ENCODE data around the gene COX4I2. TPM values are rescaled to one million over a fixed set of nuclear protein-coding genes. Genes with fewer than 3 reads are reported as not detected.
"Not testable (repeated sequence)": the region's sequence is repeated elsewhere in the genome, so short reads cannot be mapped to it uniquely, and the experiment has no call there.

The COX4I2 gene
- polyA plus RNA-seq, 6 donors from 2014 or later = 0.64 to 2.8 (median 1.4) TPM; not detected in 2

- ATAC-seq (ENCODE audit: low read depth in 2 of 2) (no peak), DNase-seq (no peak)
- Mint-ChIP-seq H3K27ac (no peak overlapping the region), H3K27me3 (peaks cover 0 to 14% (median 8%) of the 10 kb centered on the region in 3 donors), H3K9me3 (no peaks in the 10 kb centered on the region), H3K4me3 (no peak overlapping the region), H3K4me1 (peaks cover 0 to 7% (median 3%) of the 10 kb centered on the region in 3 donors), H3K36me3 (no peaks in the 10 kb centered on the region)
Measured at GRCh38 chr20:31644701-31645100, 7.0 kb downstream of the COX4I2 start.

- H3K4me1 Mint-ChIP-seq = peaks cover 0 to 22% (median 14%) of the 10 kb centered on the region in 3 donors
- ATAC-seq (ENCODE audit: low read depth in 2 of 2); H3K36me3 Mint-ChIP-seq; DNase-seq; H3K9me3 Mint-ChIP-seq; H3K27me3 Mint-ChIP-seq: not testable (repeated sequence)
- H3K4me3 Mint-ChIP-seq = peak overlapping the region in 1 of 8 donors; percentile 3
- H3K27ac Mint-ChIP-seq = peak overlapping the region in 1 of 6 donors; percentile 38
Measured at GRCh38 chr20:31648104-31648503, 10.4 kb downstream of the COX4I2 start.

GRCh38 chr20:31652917-31653396 is 15.2 kb downstream of the COX4I2 start:
- no peak overlapping the region for H3K4me3 Mint-ChIP-seq
- ATAC-seq (ENCODE audit: low read depth in 2 of 2) = no peak
- H3K4me1 Mint-ChIP-seq = peaks cover 0 to 22% (median 13%) of the 10 kb centered on the region in 3 donors
- H3K27ac Mint-ChIP-seq = peak overlapping the region in 1 of 6 donors; percentile 42
- no peak for DNase-seq
- H3K9me3 Mint-ChIP-seq = no peaks in the 10 kb centered on the region
- no peaks in the 10 kb centered on the region for H3K36me3 Mint-ChIP-seq
- H3K27me3 Mint-ChIP-seq = no peaks in the 10 kb centered on the region

GRCh38 chr20:31653561-31653960 is 15.8 kb downstream of the COX4I2 start:
- DNase-seq (no peak), ATAC-seq (ENCODE audit: low read depth in 2 of 2) (no peak)
- Mint-ChIP-seq H3K4me1 (peaks cover 0 to 22% (median 13%) of the 10 kb centered on the region in 3 donors), H3K4me3 (no peak overlapping the region), H3K36me3 (no peaks in the 10 kb centered on the region), H3K9me3 (no peaks in the 10 kb centered on the region), H3K27me3 (no peaks in the 10 kb centered on the region), H3K27ac (no peak overlapping the region)

- DNase-seq (no peak), ATAC-seq (ENCODE audit: low read depth in 2 of 2) (no peak)
- no peak overlapping the region for H3K27ac Mint-ChIP-seq
- no peaks in the 10 kb centered on the region for H3K36me3 Mint-ChIP-seq
- H3K4me3 Mint-ChIP-seq = no peak overlapping the region
- H3K27me3 Mint-ChIP-seq = no peaks in the 10 kb centered on the region
- H3K9me3 Mint-ChIP-seq = no peaks in the 10 kb centered on the region
- peaks cover 0 to 19% (median 13%) of the 10 kb centered on the region in 3 donors for H3K4me1 Mint-ChIP-seq
Measured at GRCh38 chr20:31654534-31654933, 16.8 kb downstream of the COX4I2 start.

- Mint-ChIP-seq H3K27ac (peak overlapping the region; percentile 34 to 91 (median 78)), H3K9me3 (no peaks in the 10 kb centered on the region), H3K4me1 (peaks cover 25 to 27% (median 25%) of the 10 kb centered on the region in 3 donors), H3K4me3 (peak overlapping the region; percentile 54 to 91 (median 80)), H3K27me3 (no peaks in the 10 kb centered on the region), H3K36me3 (no peaks in the 10 kb centered on the region)
- DNase-seq (peak; percentile 68), ATAC-seq (ENCODE audit: low read depth in 2 of 2) (peak; percentile 90 to 91)
Measured at GRCh38 chr20:31661625-31662371, 24.1 kb downstream of the COX4I2 start.

- Mint-ChIP-seq H3K4me1 (peaks cover 31 to 33% (median 31%) of the 10 kb centered on the region in 3 donors), H3K4me3 (peak overlapping the region; percentile 54 to 91 (median 80)), H3K27ac (peak overlapping the region; percentile 34 to 84 (median 52)), H3K9me3 (no peaks in the 10 kb centered on the region), H3K27me3 (no peaks in the 10 kb centered on the region), H3K36me3 (no peaks in the 10 kb centered on the region)
- DNase-seq (no peak), ATAC-seq (ENCODE audit: low read depth in 2 of 2) (no peak)
Measured at GRCh38 chr20:31662372-31662854, 24.7 kb downstream of the COX4I2 start.

- Mint-ChIP-seq H3K27ac (no peak overlapping the region), H3K4me1 (peaks cover 40 to 41% (median 41%) of the 10 kb centered on the region in 3 donors), H3K27me3 (no peaks in the 10 kb centered on the region), H3K36me3 (no peaks in the 10 kb centered on the region), H3K9me3 (no peaks in the 10 kb centered on the region), H3K4me3 (no peak overlapping the region)
- ATAC-seq (ENCODE audit: low read depth in 2 of 2) (no peak), DNase-seq (no peak)
Measured at GRCh38 chr20:31663524-31663837, 25.8 kb downstream of the COX4I2 start.

- ATAC-seq (ENCODE audit: low read depth in 2 of 2) = no peak
- no peak for DNase-seq
- Mint-ChIP-seq H3K27ac (peak overlapping the region in 3 of 6 donors; percentile 11 to 60 (median 59)), H3K9me3 (no peaks in the 10 kb centered on the region), H3K36me3 (no peaks in the 10 kb centered on the region), H3K27me3 (no peaks in the 10 kb centered on the region), H3K4me3 (no peak overlapping the region), H3K4me1 (peaks cover 40 to 41% (median 41%) of the 10 kb centered on the region in 3 donors)
Measured at GRCh38 chr20:31663838-31664695, 26.4 kb downstream of the COX4I2 start.

- Mint-ChIP-seq H3K27ac (peak overlapping the region in 4 of 6 donors; percentile 27 to 93 (median 71)), H3K4me3 (no peak overlapping the region), H3K27me3 (no peaks in the 10 kb centered on the region), H3K4me1 (peaks cover 41 to 44% (median 43%) of the 10 kb centered on the region in 3 donors), H3K9me3 (no peaks in the 10 kb centered on the region), H3K36me3 (no peaks in the 10 kb centered on the region)
- ATAC-seq (ENCODE audit: low read depth in 2 of 2) (no peak), DNase-seq (no peak)
Measured at GRCh38 chr20:31664696-31665354, 27.1 kb downstream of the COX4I2 start.

- Mint-ChIP-seq H3K4me1 (peaks cover 40 to 46% (median 41%) of the 10 kb centered on the region in 3 donors), H3K36me3 (no peaks in the 10 kb centered on the region), H3K9me3 (no peaks in the 10 kb centered on the region), H3K4me3 (peak overlapping the region in 1 of 8 donors; percentile 45), H3K27ac (peak overlapping the region in 3 of 6 donors; percentile 20 to 93 (median 38)), H3K27me3 (no peaks in the 10 kb centered on the region)
- DNase-seq = no peak
- no peak for ATAC-seq (ENCODE audit: low read depth in 2 of 2)
Measured at GRCh38 chr20:31665753-31666152, 28.0 kb downstream of the COX4I2 start.

- no peaks in the 10 kb centered on the region for H3K9me3 Mint-ChIP-seq
- H3K27me3 Mint-ChIP-seq = no peaks in the 10 kb centered on the region
- peak; percentile 37 to 70 for ATAC-seq (ENCODE audit: low read depth in 2 of 2)
- H3K4me1 Mint-ChIP-seq = peaks cover 39 to 43% (median 39%) of the 10 kb centered on the region in 3 donors
- peak; percentile 21 for DNase-seq
- H3K27ac Mint-ChIP-seq = peak overlapping the region; percentile 82 to 96 (median 90)
- no peak overlapping the region for H3K4me3 Mint-ChIP-seq
- no peaks in the 10 kb centered on the region for H3K36me3 Mint-ChIP-seq
Measured at GRCh38 chr20:31666258-31667042, 28.7 kb downstream of the COX4I2 start.
